Breast epithelium (tissue), 4 donors: ENCODE data around the gene KCNQ5. TPM values are rescaled to one million over a fixed set of nuclear protein-coding genes. Genes with fewer than 3 reads are reported as not detected.

ENCODE experiments used
- DNase-seq, 2 donors: peaks; one replicate each; pipeline ENCODE4 v3.0.0-alpha.2; 2019; ENCODE audit warnings: low spot score in 2 of 2
- H3K27ac ChIP-seq, 2 donors: fragments of 200-600 bp; sonication (generic) in 1 of 2; one replicate each; pipeline ENCODE4 v1.5.1; 2016 to 2019; ENCODE audit warnings: mild to moderate bottlenecking in 1 of 2
- H3K27me3 ChIP-seq, 2 donors: fragments of 200-600 bp; sonication (generic) in 1 of 2; one replicate each; pipeline versions ENCODE4 v1.5.1 to v1.6.0; 2017 to 2019; ENCODE audit warnings: control low read depth in 1 of 2, mild to moderate bottlenecking in 1 of 2
- H3K36me3 ChIP-seq: fragments of 200-600 bp; one replicate; pipeline ENCODE4 v1.5.1; 2019
- H3K4me1 ChIP-seq, 2 donors: fragments of 200-600 bp; sonication (generic); one replicate each; pipeline ENCODE4 v1.5.1; 2016 to 2019; ENCODE audit warnings: control low read depth in 1 of 2
- H3K4me3 ChIP-seq, 3 donors: fragments of 200-600 bp; sonication (generic); 1 replicate in 2 of 3; 2 replicates in 1 of 3; pipeline ENCODE4 v1.5.1; 2016 to 2019; ENCODE audit warnings: mild to moderate bottlenecking in 3 of 3, moderate library complexity in 2 of 3
- H3K9me3 ChIP-seq, 2 donors: fragments of 200-600 bp; sonication (generic) in 1 of 2; one replicate each; pipeline ENCODE4 v1.5.1; 2016 to 2019; ENCODE audit warnings: control low read depth in 1 of 2
- POLR2A ChIP-seq: fragments of 450-650 bp; IDR thresholded peaks from one replicate; pipeline ENCODE4 v1.6.1; 2016; ENCODE audit warnings: antibody characterized with exemption, mild to moderate bottlenecking, moderate library complexity
- POLR2AphosphoS5 ChIP-seq, 3 donors: sonication (generic); formaldehyde crosslinking; IDR thresholded peaks; one replicate each; pipeline ENCODE4 v1.6.1; 2017; ENCODE audit warnings: antibody characterized with exemption in 3 of 3
- intact Hi-C: fragments of 100-400 bp; cut with DNase I; formaldehyde crosslinking; loops from one replicate; pipeline ENCODE4 v1.15.1; 2023; ENCODE audit warnings: low total_unique reads
- total RNA-seq, 3 donors: library from RNA; depleted of rRNA; stranded (reverse); fragments of >200 nt; gene quantifications; one replicate each; pipeline ENCODE4 v1.1.0, GENCODE V29; 2016
- TF ChIP-seq, protein P1 (sequence below), 3 donors: fragments of 450-650 bp; IDR thresholded peaks; one replicate each; pipeline ENCODE4 v1.5.1; 2016 to 2017; ENCODE audit warnings: antibody characterized with exemption in 3 of 3, mild to moderate bottlenecking in 3 of 3, moderate library complexity in 3 of 3

KCNQ5 gene
- total RNA-seq, 3 donors from 2014 or later: 0.16 to 1.0 (median 0.33) TPM

DNA sequence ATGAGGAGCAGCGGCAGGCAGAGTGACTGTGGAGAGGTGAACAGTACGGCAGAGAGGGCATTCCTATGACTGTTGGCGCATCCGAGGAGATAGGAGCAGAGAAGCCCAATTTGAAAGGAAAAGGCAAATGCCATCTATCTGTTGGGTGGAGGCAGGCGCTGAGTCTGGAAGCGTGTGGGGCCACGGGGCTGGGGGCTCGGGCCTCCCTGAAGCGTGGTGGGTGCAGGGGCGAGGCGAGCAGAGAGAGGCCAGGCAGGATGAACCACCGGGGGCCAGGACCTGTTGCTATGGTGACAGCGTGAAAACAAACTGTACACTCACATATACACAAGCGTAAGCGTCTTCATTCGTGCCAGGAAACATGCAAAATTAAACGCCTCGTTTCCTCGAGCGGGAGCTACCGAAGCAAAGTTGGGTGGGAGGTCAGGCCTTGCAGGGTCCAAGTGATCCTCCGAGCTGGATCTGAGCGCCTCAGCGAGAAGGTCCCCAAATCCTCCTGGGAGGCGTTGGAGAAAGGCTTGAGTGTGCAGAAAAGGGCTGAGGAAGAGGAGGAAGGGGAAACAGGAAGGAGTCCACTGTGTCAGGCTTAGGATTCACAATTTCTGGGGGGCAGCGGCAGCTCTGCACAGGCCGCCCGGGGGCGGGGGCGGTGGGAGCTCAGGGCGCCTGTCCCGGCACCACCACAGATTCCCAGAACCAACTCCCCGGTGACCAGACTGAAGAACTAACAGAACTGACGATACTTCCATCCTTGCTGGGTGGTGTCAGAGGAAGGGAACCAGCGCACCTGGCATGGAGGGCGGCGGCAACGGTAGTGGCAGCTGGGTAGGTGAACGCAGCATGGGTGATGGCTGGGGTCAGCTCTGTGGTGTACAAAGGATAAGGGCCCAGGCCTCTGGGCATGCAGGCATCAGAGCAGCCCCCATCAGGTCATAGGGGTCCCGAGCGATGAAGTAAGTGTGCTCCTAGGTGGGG, 535.2 kb downstream of the KCNQ5 start:
- Histone ChIP-seq H3K27me3 (no peaks in the 10 kb centered on the region), H3K36me3 (no peaks in the 10 kb centered on the region), H3K27ac (no peak overlapping the region), H3K9me3 (no peaks in the 10 kb centered on the region), H3K4me3 (no peak overlapping the region), H3K4me1 (no peaks in the 10 kb centered on the region)
- intact Hi-C loops: no loop called here
- TF ChIP-seq POLR2AphosphoS5 (IDR thresholded peaks at IDR 0.05) (no peak), POLR2A (no peak)
- TF ChIP-seq, protein P1, sequence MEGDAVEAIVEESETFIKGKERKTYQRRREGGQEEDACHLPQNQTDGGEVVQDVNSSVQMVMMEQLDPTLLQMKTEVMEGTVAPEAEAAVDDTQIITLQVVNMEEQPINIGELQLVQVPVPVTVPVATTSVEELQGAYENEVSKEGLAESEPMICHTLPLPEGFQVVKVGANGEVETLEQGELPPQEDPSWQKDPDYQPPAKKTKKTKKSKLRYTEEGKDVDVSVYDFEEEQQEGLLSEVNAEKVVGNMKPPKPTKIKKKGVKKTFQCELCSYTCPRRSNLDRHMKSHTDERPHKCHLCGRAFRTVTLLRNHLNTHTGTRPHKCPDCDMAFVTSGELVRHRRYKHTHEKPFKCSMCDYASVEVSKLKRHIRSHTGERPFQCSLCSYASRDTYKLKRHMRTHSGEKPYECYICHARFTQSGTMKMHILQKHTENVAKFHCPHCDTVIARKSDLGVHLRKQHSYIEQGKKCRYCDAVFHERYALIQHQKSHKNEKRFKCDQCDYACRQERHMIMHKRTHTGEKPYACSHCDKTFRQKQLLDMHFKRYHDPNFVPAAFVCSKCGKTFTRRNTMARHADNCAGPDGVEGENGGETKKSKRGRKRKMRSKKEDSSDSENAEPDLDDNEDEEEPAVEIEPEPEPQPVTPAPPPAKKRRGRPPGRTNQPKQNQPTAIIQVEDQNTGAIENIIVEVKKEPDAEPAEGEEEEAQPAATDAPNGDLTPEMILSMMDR (IDR thresholded peaks at IDR 0.05): no peak
- DNase-seq: no peak

DNA sequence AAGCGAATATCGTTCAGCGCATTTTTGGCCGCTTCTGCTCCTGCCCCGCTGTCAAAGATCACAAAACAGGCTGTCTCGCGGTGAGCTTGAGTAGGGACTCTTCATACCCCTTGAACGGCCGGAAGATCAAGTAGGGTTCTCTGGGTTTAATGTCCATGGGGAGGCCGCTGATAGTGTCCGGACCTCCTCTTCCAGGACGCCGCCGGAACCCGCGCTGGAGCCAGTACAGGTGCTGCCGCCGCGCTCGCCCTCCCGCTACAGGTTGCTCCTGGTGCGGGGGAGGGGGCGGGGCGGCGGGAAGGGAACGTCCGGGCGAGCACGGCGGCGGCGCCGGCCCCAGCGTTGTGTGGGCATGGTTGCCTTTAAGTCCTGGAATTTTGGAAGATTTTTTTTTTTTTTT, 536.0 kb downstream of the KCNQ5 start:
- TF ChIP-seq POLR2A: no peak
- Histone ChIP-seq H3K36me3 (no peaks in the 10 kb centered on the region), H3K4me3 (no peak overlapping the region), H3K27ac (no peak overlapping the region), H3K9me3 (no peaks in the 10 kb centered on the region), H3K27me3 (no peaks in the 10 kb centered on the region), H3K4me1 (no peaks in the 10 kb centered on the region)
- DNase-seq: no peak
- intact Hi-C loops: no loop called here

GRCh38 chr6:73169111-73169510, 547.2 kb downstream of the KCNQ5 start:
- Histone ChIP-seq H3K36me3 (no peaks in the 10 kb centered on the region), H3K27me3 (no peaks in the 10 kb centered on the region), H3K4me1 (no peaks in the 10 kb centered on the region), H3K4me3 (no peak overlapping the region), H3K27ac (no peak overlapping the region), H3K9me3 (no peaks in the 10 kb centered on the region)
- intact Hi-C loops: no loop called here
- no peak for DNase-seq
- TF ChIP-seq POLR2A (no peak), POLR2AphosphoS5 (IDR thresholded peaks at IDR 0.05) (no peak)
- TF ChIP-seq, protein P1 (IDR thresholded peaks at IDR 0.05): no peak

- intact Hi-C loops: no loop called here
- H3K27ac ChIP-seq: no peak overlapping the region
- H3K36me3 ChIP-seq: no peaks in the 10 kb centered on the region
- no peak overlapping the region for H3K4me3 ChIP-seq
- H3K27me3 ChIP-seq: no peaks in the 10 kb centered on the region
- H3K9me3 ChIP-seq: no peaks in the 10 kb centered on the region
- no peak for TF ChIP-seq POLR2AphosphoS5 (IDR thresholded peaks at IDR 0.05)
- TF ChIP-seq, protein P1 (IDR thresholded peaks at IDR 0.05): no peak
- TF ChIP-seq POLR2A: no peak
- DNase-seq: no peak
- H3K4me1 ChIP-seq: no peaks in the 10 kb centered on the region
These were observed 547.8 kb downstream of the KCNQ5 start for GRCh38 chr6:73169633-73170032.

- TF ChIP-seq POLR2AphosphoS5 (IDR thresholded peaks at IDR 0.05) (no peak), POLR2A (no peak)
- TF ChIP-seq, protein P1 (IDR thresholded peaks at IDR 0.05): no peak
- no peaks in the 10 kb centered on the region for H3K27me3 ChIP-seq
- intact Hi-C loops: no loop called here
- H3K9me3 ChIP-seq: no peaks in the 10 kb centered on the region
- no peak for DNase-seq
- H3K4me1 ChIP-seq: no peaks in the 10 kb centered on the region
- no peak overlapping the region for H3K4me3 ChIP-seq
- H3K27ac ChIP-seq: no peak overlapping the region
- H3K36me3 ChIP-seq: no peaks in the 10 kb centered on the region
These were observed 552.8 kb downstream of the KCNQ5 start for GRCh38 chr6:73174646-73175045.
